ENCODE results near the gene ISG15.

DNA sequence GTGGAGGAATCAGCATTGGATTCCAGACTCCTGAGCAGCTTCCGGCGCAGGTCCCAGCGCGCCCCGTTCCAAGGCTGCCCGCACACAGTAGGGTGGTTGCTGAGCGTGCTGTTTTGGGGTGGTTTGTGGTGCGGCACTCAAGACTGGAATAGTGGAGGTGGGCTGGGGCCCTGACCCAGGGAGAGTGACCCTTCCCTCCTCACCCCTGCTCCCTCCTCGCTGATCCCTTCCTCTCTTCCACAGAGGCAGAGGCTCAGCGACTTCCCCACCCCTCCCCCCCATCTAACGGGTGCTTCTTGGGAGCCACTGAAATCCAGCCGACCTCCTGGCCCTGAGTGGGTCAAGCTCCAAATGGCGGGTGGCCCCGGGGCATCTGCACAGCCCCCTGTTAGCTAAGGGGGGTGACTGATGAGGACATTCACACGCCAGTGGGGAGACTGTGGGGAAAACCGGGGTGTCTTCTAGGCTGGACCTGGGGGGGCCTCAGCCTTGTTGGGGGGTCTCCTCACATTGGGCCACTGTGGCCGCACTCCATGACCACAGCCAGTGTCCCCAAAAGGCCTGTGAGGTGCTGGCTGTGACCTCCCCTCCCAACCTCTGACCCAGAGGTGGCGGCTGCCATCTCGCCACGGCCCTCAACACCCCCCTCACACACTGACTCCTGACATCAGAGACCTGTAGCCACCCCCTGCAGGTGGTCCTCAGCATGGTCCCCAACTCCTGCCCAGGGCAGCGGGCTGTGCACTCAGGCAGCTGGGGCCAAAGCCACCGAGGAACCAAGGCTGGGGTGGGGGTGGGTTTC is 9.5 kb upstream of the ISG15 start:
- no peak for TF ChIP-seq POLR2AphosphoS5 (IDR thresholded peaks at IDR 0.05; ENCODE audit: low read depth, low read length)
- no peak for TF ChIP-seq POLR2A (IDR thresholded peaks at IDR 0.05; ENCODE audit: low read depth, low read length)
